ENCODE data around the gene CST5. TPM values are rescaled to one million over a fixed set of nuclear protein-coding genes. Genes with fewer than 3 reads are reported as not detected.
"Not testable (repeated sequence)": the region's sequence is repeated elsewhere in the genome, so short reads cannot be mapped to it uniquely, and the experiment has no call there.

Gene CST5
- total RNA-seq, 6 donors from 2014 or later, result 0.81 to 1.7 (median 1.1) TPM; not detected in 3

DNA sequence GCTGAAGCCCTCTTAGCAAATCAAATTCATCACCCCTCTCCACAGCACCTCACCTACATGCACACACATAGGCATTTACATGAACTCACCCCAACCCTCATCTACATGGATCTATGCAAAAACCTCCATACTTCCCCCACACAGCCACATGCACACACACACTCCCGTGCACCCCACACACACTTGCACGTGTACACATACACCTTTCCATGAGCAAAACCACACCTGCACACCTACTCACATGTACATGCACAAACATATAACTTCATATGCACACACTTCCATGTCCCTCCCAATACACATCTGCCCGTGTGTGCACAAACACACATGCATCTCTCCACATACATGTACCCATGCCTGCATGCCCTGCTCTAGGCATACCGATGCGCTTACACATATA is 23.3 kb downstream of the CST5 start:
- H3K9me3 ChIP-seq, result no peaks in the 10 kb centered on the region
- 89 to 93% methylated on average over 5 of the region's 5 CpGs for WGBS, 2 donors
- no peak for ATAC-seq (ENCODE audit: low FRiP score in 2 of 2)

GRCh38 chr20:23841693-23842092 is 37.9 kb downstream of the CST5 start:
- H3K27me3 ChIP-seq, result no peaks in the 10 kb centered on the region
- no peaks in the 10 kb centered on the region for H3K36me3 ChIP-seq
- no peak overlapping the region for H3K27ac ChIP-seq
- no peak overlapping the region for H3K4me3 ChIP-seq
- TF ChIP-seq POLR2AphosphoS5 (IDR thresholded peaks at IDR 0.05) (no peak), EP300 (IDR thresholded peaks at IDR 0.05) (no peak), POLR2A (IDR thresholded peaks at IDR 0.05) (no peak)
- TF ChIP-seq, protein P1, sequence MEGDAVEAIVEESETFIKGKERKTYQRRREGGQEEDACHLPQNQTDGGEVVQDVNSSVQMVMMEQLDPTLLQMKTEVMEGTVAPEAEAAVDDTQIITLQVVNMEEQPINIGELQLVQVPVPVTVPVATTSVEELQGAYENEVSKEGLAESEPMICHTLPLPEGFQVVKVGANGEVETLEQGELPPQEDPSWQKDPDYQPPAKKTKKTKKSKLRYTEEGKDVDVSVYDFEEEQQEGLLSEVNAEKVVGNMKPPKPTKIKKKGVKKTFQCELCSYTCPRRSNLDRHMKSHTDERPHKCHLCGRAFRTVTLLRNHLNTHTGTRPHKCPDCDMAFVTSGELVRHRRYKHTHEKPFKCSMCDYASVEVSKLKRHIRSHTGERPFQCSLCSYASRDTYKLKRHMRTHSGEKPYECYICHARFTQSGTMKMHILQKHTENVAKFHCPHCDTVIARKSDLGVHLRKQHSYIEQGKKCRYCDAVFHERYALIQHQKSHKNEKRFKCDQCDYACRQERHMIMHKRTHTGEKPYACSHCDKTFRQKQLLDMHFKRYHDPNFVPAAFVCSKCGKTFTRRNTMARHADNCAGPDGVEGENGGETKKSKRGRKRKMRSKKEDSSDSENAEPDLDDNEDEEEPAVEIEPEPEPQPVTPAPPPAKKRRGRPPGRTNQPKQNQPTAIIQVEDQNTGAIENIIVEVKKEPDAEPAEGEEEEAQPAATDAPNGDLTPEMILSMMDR (IDR thresholded peaks at IDR 0.05), result no peak
- 78% methylated on average over 2 of the region's 2 CpGs; no CpG with 5 or more reads in 1 of the 2 donors for WGBS, 2 donors
- H3K4me1 ChIP-seq, result no peaks in the 10 kb centered on the region
- ATAC-seq (ENCODE audit: low FRiP score in 2 of 2) (no peak), DNase-seq (no peak)
- H3K9me3 ChIP-seq, result no peaks in the 10 kb centered on the region

More for the DNA sequence above, 23.3 kb downstream of the CST5 start:
- H3K36me3 ChIP-seq, result no peaks in the 10 kb centered on the region
- no peak for DNase-seq
- no peaks in the 10 kb centered on the region for H3K27me3 ChIP-seq
- H3K27ac ChIP-seq, result no peak overlapping the region
- TF ChIP-seq, protein P1 (IDR thresholded peaks at IDR 0.05), result no peak
- no peaks in the 10 kb centered on the region for H3K4me1 ChIP-seq
- H3K4me3 ChIP-seq, result no peak overlapping the region

DNA sequence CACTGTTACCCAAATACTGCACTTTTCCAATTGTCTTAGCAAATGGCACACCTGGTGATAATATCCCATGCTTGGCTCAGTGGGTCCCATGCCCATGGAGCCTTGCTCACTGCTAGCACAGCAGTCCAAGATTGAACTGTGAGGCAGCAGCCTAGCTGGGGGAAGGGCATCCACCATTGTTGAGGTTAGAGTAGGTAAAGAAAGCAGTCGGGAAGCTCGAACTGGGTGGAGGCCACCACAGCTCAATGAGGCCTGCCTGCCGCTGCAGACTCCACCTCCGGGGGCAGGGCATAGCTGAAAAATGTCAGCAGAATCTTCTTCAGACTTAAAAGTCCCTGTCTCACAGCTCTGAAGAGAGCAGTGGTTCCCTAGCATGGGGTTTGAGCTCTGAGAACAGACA is 43.8 kb downstream of the CST5 start:
- WGBS, 2 donors, result 60 to 74% methylated on average over 4 of the region's 4 CpGs
- Histone ChIP-seq H3K4me1 (no peaks in the 10 kb centered on the region), H3K9me3 (no peaks in the 10 kb centered on the region), H3K27ac (no peak overlapping the region), H3K4me3 (no peak overlapping the region), H3K36me3 (no peaks in the 10 kb centered on the region), H3K27me3 (no peaks in the 10 kb centered on the region)
- TF ChIP-seq POLR2AphosphoS5 (IDR thresholded peaks at IDR 0.05) (no peak), POLR2A (IDR thresholded peaks at IDR 0.05) (no peak)
- TF ChIP-seq, protein P1 (IDR thresholded peaks at IDR 0.05), result no peak
- ATAC-seq (ENCODE audit: low FRiP score in 2 of 2) (no peak), DNase-seq (no peak)

- Histone ChIP-seq H3K9me3 (no peaks in the 10 kb centered on the region), H3K4me1 (no peaks in the 10 kb centered on the region), H3K4me3 (no peak overlapping the region), H3K27ac (no peak overlapping the region), H3K27me3 (no peaks in the 10 kb centered on the region), H3K36me3 (no peaks in the 10 kb centered on the region)
- WGBS, 2 donors, result 46 to 62% methylated on average over 3 of the region's 3 CpGs
- ATAC-seq (ENCODE audit: low FRiP score in 2 of 2) (no peak), DNase-seq (no peak)
- TF ChIP-seq, protein P1 (IDR thresholded peaks at IDR 0.05), result no peak
- no peak for TF ChIP-seq EP300 (IDR thresholded peaks at IDR 0.05)
- no peak for TF ChIP-seq POLR2A (IDR thresholded peaks at IDR 0.05)
- no peak for TF ChIP-seq POLR2AphosphoS5 (IDR thresholded peaks at IDR 0.05)
Measured at GRCh38 chr20:23832775-23833513, 46.6 kb downstream of the CST5 start.

- H3K9me3 ChIP-seq, H3K27me3 ChIP-seq, DNase-seq, H3K27ac ChIP-seq, H3K36me3 ChIP-seq, H3K4me3 ChIP-seq, H3K4me1 ChIP-seq: not testable (repeated sequence)
- peak in 1 of 2 donors; percentile 74 for ATAC-seq (ENCODE audit: low FRiP score in 2 of 2)
- 52 to 56% methylated on average over 3 of the region's 3 CpGs for WGBS, 2 donors
Measured at GRCh38 chr20:23831961-23832360, 47.6 kb downstream of the CST5 start.
